GM12872 (cell line): ENCODE measurements around the gene IER5L.

ENCODE experiments used
- TF ChIP-seq, protein P1 (sequence below): IDR thresholded peaks from 3 replicates; pipeline ENCODE4 v1.5.1; 2011; ENCODE audit warnings: low read depth, mild to moderate bottlenecking, low read length, moderate library complexity; ENCODE audit not compliant: insufficient read depth

IER5L gene

GRCh38 chr9:129202613-129203555 lies 24.8 kb upstream of the IER5L start:
- TF ChIP-seq, protein P1, sequence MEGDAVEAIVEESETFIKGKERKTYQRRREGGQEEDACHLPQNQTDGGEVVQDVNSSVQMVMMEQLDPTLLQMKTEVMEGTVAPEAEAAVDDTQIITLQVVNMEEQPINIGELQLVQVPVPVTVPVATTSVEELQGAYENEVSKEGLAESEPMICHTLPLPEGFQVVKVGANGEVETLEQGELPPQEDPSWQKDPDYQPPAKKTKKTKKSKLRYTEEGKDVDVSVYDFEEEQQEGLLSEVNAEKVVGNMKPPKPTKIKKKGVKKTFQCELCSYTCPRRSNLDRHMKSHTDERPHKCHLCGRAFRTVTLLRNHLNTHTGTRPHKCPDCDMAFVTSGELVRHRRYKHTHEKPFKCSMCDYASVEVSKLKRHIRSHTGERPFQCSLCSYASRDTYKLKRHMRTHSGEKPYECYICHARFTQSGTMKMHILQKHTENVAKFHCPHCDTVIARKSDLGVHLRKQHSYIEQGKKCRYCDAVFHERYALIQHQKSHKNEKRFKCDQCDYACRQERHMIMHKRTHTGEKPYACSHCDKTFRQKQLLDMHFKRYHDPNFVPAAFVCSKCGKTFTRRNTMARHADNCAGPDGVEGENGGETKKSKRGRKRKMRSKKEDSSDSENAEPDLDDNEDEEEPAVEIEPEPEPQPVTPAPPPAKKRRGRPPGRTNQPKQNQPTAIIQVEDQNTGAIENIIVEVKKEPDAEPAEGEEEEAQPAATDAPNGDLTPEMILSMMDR = no peak

DNA sequence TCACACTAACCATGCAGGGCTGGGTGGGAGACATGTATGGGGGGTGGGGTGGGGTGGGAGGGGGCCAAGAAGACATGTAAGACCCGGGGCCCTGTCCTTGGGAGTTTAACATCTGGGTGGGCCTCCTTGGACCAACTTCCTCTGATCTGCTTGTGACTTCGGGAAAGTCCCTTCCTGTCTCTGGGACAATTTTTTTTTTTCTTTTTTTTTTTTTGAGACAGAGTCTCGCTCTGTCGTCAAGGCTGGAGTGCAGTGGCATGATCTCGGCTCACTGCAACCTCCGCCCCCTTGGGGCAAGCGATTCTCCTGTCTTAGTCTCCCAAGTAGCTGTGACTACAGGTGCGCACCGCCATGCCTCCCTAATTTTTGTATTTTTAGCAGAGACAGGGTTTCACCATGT lies 23.8 kb upstream of the IER5L start:
- TF ChIP-seq, protein P1 = no peak

DNA sequence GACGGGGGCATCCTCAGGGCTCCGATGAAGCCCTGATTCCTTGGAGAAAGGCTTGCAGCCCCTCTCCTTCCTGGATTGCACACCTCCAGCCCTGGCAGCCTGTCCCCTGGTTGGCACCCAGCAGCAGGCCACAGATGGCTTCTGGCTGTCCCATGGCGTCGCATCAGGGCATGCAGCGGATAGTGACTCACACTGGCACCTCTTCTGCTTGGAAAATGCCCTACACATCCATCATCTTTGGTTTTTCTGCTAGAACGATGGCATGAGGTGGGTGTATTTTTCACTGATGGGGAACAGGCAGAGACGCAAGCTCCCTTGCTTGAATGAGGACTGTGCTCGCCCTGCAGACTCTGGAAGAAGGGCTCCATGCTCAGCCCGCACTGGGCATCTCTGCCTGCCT lies 23.2 kb upstream of the IER5L start:
- TF ChIP-seq, protein P1 = no peak

GRCh38 chr9:129200255-129200654 lies 22.2 kb upstream of the IER5L start:
- TF ChIP-seq, protein P1 = no peak

GRCh38 chr9:129199044-129199435 lies 21.0 kb upstream of the IER5L start:
- TF ChIP-seq, protein P1 = no peak

GRCh38 chr9:129198319-129199043 lies 20.4 kb upstream of the IER5L start:
- TF ChIP-seq, protein P1 = no peak

DNA sequence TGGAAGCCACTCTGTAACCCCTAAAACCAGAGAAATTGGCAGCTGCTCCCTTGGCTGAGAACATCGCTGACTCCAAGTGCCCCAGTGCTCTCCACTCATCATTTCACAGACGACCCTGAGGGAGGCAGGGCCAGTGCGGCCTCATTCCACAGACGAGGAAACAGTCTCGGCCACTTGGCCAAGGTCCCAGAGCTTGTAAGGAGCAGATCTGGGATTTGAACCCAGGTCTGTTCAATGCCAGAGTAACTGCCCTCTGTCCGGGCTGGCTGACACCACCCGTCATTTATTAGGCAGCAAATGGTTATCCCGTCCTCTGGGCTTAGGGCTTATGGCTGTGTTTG lies 19.9 kb upstream of the IER5L start:
- TF ChIP-seq, protein P1 = no peak
